HG03175 (cell line): ENCODE data around the gene MYL4.
"Not testable (repeated sequence)": the region's sequence is repeated elsewhere in the genome, so short reads cannot be mapped to it uniquely, and the experiment has no call there.

ENCODE experiments used
- ATAC-seq: cut with Tn5 transposase; IDR thresholded peaks from one replicate; pipeline ENCODE4 v1.9.1; 2021; ENCODE audit warnings: mild to moderate bottlenecking, moderate library complexity; ENCODE audit not compliant: unreplicated experiment

The MYL4 gene

GRCh38 chr17:47208744-47209488, at the start of gene MYL4:
TSS of gene MYL4 (plus strand) at chr17:47209348. CDS start at chr17:47209423, 75 bp downstream.
- ATAC-seq: no peak

GRCh38 chr17:47162013-47162622, 47.0 kb upstream of the MYL4 start:
- ATAC-seq: no peak

GRCh38 chr17:47164263-47164662, 44.9 kb upstream of the MYL4 start:
- ATAC-seq: no peak

- ATAC-seq: no peak
Measured at GRCh38 chr17:47165137-47165536, 44.0 kb upstream of the MYL4 start.

GRCh38 chr17:47166854-47167253, 42.3 kb upstream of the MYL4 start:
- not testable (repeated sequence) for ATAC-seq

- ATAC-seq: not testable (repeated sequence)
Measured at GRCh38 chr17:47168896-47169295, 40.3 kb upstream of the MYL4 start.

GRCh38 chr17:47170710-47171109, 38.4 kb upstream of the MYL4 start:
- no peak for ATAC-seq

- no peak for ATAC-seq
Measured at GRCh38 chr17:47172696-47173565, 36.2 kb upstream of the MYL4 start.

- not testable (repeated sequence) for ATAC-seq
Measured at GRCh38 chr17:47174823-47175222, 34.3 kb upstream of the MYL4 start.

- ATAC-seq: no peak
Measured at GRCh38 chr17:47176389-47176826, 32.7 kb upstream of the MYL4 start.

GRCh38 chr17:47177261-47177660, 31.9 kb upstream of the MYL4 start:
- no peak for ATAC-seq

GRCh38 chr17:47179141-47179540, 30.0 kb upstream of the MYL4 start:
- no peak for ATAC-seq

GRCh38 chr17:47180337-47180736, 28.8 kb upstream of the MYL4 start:
- ATAC-seq: no peak

GRCh38 chr17:47180988-47181387, 28.2 kb upstream of the MYL4 start:
- not testable (repeated sequence) for ATAC-seq

GRCh38 chr17:47184681-47185080, 24.5 kb upstream of the MYL4 start:
- no peak for ATAC-seq

- ATAC-seq: no peak
Measured at GRCh38 chr17:47188271-47188875, 20.8 kb upstream of the MYL4 start.

GRCh38 chr17:47188876-47189731, 20.0 kb upstream of the MYL4 start, which contains the start of gene CDC27:
TSS of gene CDC27 (minus strand) at chr17:47189295. CDS start at chr17:47189172, 123 bp downstream.
- peak; percentile 95 for ATAC-seq

GRCh38 chr17:47189732-47190237, 19.4 kb upstream of the MYL4 start:
- no peak for ATAC-seq

- no peak for ATAC-seq
Measured at GRCh38 chr17:47190243-47190642, 18.9 kb upstream of the MYL4 start.

GRCh38 chr17:47190770-47191169, 18.4 kb upstream of the MYL4 start:
- no peak for ATAC-seq
